GM20431 (cell line): ENCODE data around the gene LARGE1.

Experiments used
- in situ Hi-C: fragments of 300-500 bp; cut with MseI, MboI; formaldehyde crosslinking; loops from one replicate; pipeline ENCODE4 v1.15.0; 2020; ENCODE audit warnings: low sequenced_read_pairs; ENCODE audit not compliant: unreplicated experiment

The LARGE1 gene

GRCh38 chr22:33914699-33915098 is 5.6 kb downstream of the LARGE1 start:
- in situ Hi-C loops, result no loop called here

- in situ Hi-C loops, result no loop called here
Observed at GRCh38 chr22:33914131-33914530, 6.1 kb downstream of the LARGE1 start.

GRCh38 chr22:33913188-33913587 is 7.1 kb downstream of the LARGE1 start:
- in situ Hi-C loops, result no loop called here

GRCh38 chr22:33909911-33910310 is 10.4 kb downstream of the LARGE1 start:
- in situ Hi-C loops, result no loop called here

- in situ Hi-C loops, result no loop called here
Observed at GRCh38 chr22:33909075-33909458, 11.2 kb downstream of the LARGE1 start.

GRCh38 chr22:33908171-33909074 is 11.9 kb downstream of the LARGE1 start:
- in situ Hi-C loops, result no loop called here

- in situ Hi-C loops, result no loop called here
Observed at GRCh38 chr22:33906954-33907353, 13.3 kb downstream of the LARGE1 start.

GRCh38 chr22:33906475-33906874 is 13.8 kb downstream of the LARGE1 start:
- in situ Hi-C loops, result no loop called here

GRCh38 chr22:33903012-33903411 is 17.3 kb downstream of the LARGE1 start:
- in situ Hi-C loops, result no loop called here

- in situ Hi-C loops, result no loop called here
Observed at GRCh38 chr22:33902073-33902472, 18.2 kb downstream of the LARGE1 start.

GRCh38 chr22:33898121-33898520 is 22.2 kb downstream of the LARGE1 start:
- in situ Hi-C loops, result no loop called here

- in situ Hi-C loops, result no loop called here
Observed at GRCh38 chr22:33897448-33897835, 22.8 kb downstream of the LARGE1 start.

- in situ Hi-C loops, result no loop called here
Observed at GRCh38 chr22:33896575-33897447, 23.5 kb downstream of the LARGE1 start.

GRCh38 chr22:33896154-33896553 is 24.1 kb downstream of the LARGE1 start:
- in situ Hi-C loops, result no loop called here

- in situ Hi-C loops, result no loop called here
Observed at GRCh38 chr22:33895444-33895843, 24.8 kb downstream of the LARGE1 start.

- in situ Hi-C loops, result no loop called here
Observed at GRCh38 chr22:33894515-33894914, 25.8 kb downstream of the LARGE1 start.

GRCh38 chr22:33894036-33894435 is 26.2 kb downstream of the LARGE1 start:
- in situ Hi-C loops, result no loop called here

GRCh38 chr22:33893512-33893911 is 26.8 kb downstream of the LARGE1 start:
- in situ Hi-C loops, result no loop called here

- in situ Hi-C loops, result no loop called here
Observed at GRCh38 chr22:33891992-33892391, 28.3 kb downstream of the LARGE1 start.

GRCh38 chr22:33891455-33891854 is 28.8 kb downstream of the LARGE1 start:
- in situ Hi-C loops, result no loop called here

GRCh38 chr22:33889748-33890147 is 30.5 kb downstream of the LARGE1 start:
- in situ Hi-C loops, result no loop called here
